GM21825 (cell line): Measurements from ENCODE around the gene CCDC186.
A peak's percentile ranks its signal among the peaks of the same experiment; 100 is the strongest.

Experiments used
- ATAC-seq: cut with Tn5 transposase; IDR thresholded peaks from one replicate; pipeline ENCODE4 v1.9.1; 2021; ENCODE audit warnings: mild to moderate bottlenecking, moderate library complexity; ENCODE audit not compliant: unreplicated experiment

CCDC186 gene

GRCh38 chr10:114117728-114118127 lies 56.3 kb downstream of the CCDC186 start:
- no peak for ATAC-seq

GRCh38 chr10:114115661-114116445 lies 58.1 kb downstream of the CCDC186 start:
- ATAC-seq = no peak

GRCh38 chr10:114110174-114110972 lies 63.6 kb downstream of the CCDC186 start:
- no peak for ATAC-seq

GRCh38 chr10:114103284-114103683 lies 70.7 kb downstream of the CCDC186 start:
- no peak for ATAC-seq

- ATAC-seq = no peak
Measured at GRCh38 chr10:114102256-114102655, 71.7 kb downstream of the CCDC186 start.

GRCh38 chr10:114100848-114101741 lies 72.9 kb downstream of the CCDC186 start:
- no peak for ATAC-seq

GRCh38 chr10:114096864-114097263 lies 77.1 kb downstream of the CCDC186 start:
- no peak for ATAC-seq

- ATAC-seq = peak; percentile 69
Measured at GRCh38 chr10:114095559-114096337, 78.3 kb downstream of the CCDC186 start.

- ATAC-seq = no peak
Measured at GRCh38 chr10:114094795-114095194, 79.2 kb downstream of the CCDC186 start.

- no peak for ATAC-seq
Measured at GRCh38 chr10:114087655-114088054, 86.3 kb downstream of the CCDC186 start.

GRCh38 chr10:114087255-114087654 lies 86.7 kb downstream of the CCDC186 start:
- ATAC-seq = no peak

GRCh38 chr10:114084215-114084614 lies 89.8 kb downstream of the CCDC186 start:
- ATAC-seq = no peak

- no peak for ATAC-seq
Measured at GRCh38 chr10:114083040-114083439, 91.0 kb downstream of the CCDC186 start.

- ATAC-seq = no peak
Measured at GRCh38 chr10:114081911-114082583, 92.0 kb downstream of the CCDC186 start.

- ATAC-seq = no peak
Measured at GRCh38 chr10:114079421-114079820, 94.6 kb downstream of the CCDC186 start.

- no peak for ATAC-seq
Measured at GRCh38 chr10:114078346-114078745, 95.7 kb downstream of the CCDC186 start.

- no peak for ATAC-seq
Measured at GRCh38 chr10:114077815-114078219, 96.2 kb downstream of the CCDC186 start.

- ATAC-seq = no peak
Measured at GRCh38 chr10:114077347-114077746, 96.7 kb downstream of the CCDC186 start.

- no peak for ATAC-seq
Measured at GRCh38 chr10:114075093-114075492, 98.9 kb downstream of the CCDC186 start.
